Ovary (tissue), 3 donors: Measurements from ENCODE around the gene ENTPD8.

Source experiments
- CTCF ChIP-seq, 3 donors: fragments of 450-650 bp in 2 of 3; fragments of 200-600 bp in 1 of 3; IDR thresholded peaks; one replicate each; pipeline versions ENCODE4 v1.5.1 to v1.8.0; 2016 to 2022; ENCODE audit warnings: antibody characterized with exemption in 3 of 3, mild to moderate bottlenecking in 1 of 3
- EP300 ChIP-seq: sonication (generic); formaldehyde crosslinking; IDR thresholded peaks from one replicate; pipeline ENCODE4 v1.6.1; 2017; ENCODE audit warnings: antibody characterized with exemption
- POLR2A ChIP-seq: fragments of 450-650 bp; IDR thresholded peaks from one replicate; pipeline ENCODE4 v1.6.1; 2017; ENCODE audit warnings: antibody characterized with exemption, mild to moderate bottlenecking, moderate library complexity
- donor health status: DM: no; HTN: no; CAD: no.

- TF ChIP-seq CTCF (IDR thresholded peaks at IDR 0.05), result no peak
- TF ChIP-seq EP300, result no peak
- TF ChIP-seq POLR2A, result no peak
Observed at GRCh38 chr9:137402746-137403145, 38.4 kb downstream of the ENTPD8 start.
